Measurements from ENCODE around the gene ATP4B.
"Not testable (repeated sequence)": the region's sequence is repeated elsewhere in the genome, so short reads cannot be mapped to it uniquely, and the experiment has no call there.

ATP4B gene

GRCh38 chr13:113625965-113626721 lies 31.9 kb downstream of the ATP4B start:
- no peak for DNase-seq (ENCODE audit: low read depth in 2 of 2)

DNA sequence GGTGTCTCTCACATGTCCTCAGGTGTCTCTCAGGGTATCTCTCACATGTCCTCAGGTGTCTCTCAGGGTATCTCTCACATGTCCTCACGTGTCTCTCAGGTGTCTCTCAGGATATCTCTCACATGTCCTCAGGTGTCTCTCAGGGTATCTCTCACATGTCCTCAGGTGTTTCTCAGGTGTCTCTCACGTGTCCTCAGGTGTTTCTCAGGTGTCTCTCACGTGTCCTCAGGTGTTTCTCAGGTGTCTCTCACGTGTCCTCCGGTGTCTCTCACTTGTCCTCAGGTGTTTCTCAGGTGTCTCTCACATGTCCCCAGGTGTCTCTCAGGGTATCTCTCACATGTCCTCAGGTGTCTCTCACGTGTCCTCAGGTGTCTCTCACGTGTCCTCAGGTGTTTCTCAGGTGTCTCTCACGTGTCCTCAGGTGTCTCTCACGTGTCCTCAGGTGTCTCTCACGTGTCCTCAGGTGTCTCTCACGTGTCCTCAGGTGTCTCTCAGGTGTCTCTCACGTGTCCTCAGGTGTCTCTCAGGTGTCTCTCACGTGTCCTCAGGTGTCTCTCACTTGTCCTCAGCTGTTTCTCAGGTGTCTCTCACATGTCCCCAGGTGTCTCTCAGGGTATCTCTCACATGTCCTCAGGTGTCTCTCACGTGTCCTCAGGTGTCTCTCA lies 33.2 kb downstream of the ATP4B start:
- not testable (repeated sequence) for DNase-seq (ENCODE audit: low read depth in 2 of 2)

- no peak for DNase-seq (ENCODE audit: low read depth in 2 of 2)
Observed at GRCh38 chr13:113624235-113624587, 33.8 kb downstream of the ATP4B start.

DNA sequence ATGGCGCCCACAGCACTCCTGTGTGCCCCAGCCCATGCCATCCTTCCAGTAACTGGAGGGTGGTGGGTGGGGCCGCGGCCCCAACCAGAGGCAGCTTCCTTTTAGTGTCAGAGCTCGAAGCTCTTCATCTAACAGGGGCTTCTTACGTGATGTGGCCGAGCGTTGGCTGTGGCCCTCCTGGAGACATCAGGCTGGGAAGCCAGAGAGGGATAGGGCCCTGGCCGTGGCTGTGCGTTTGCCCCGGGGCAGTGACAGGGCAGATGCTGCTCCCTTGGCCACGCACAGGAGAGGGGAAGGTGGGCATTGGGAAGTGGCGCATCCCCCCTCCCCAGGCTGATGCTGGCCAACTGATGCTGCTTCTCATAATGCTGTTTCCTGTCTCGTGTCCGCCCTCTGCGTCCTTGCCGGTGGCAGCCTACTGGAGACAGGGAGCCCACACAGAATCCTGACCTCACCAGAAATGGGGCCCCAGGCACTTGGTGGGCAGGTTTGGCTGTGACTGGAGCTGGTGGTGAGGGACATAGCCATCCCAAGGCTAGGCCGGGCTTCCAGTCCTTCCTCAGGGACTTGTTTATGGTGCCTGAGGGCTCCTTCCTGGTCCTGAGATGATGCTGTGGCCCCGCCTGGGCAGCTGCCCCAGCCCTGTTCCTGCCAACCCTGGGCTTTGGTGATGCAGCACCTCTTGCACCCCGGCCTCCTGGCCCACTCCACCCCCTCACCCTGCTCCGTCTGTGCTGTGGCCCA lies 34.3 kb downstream of the ATP4B start:
- DNase-seq (ENCODE audit: low read depth in 2 of 2): no peak

DNA sequence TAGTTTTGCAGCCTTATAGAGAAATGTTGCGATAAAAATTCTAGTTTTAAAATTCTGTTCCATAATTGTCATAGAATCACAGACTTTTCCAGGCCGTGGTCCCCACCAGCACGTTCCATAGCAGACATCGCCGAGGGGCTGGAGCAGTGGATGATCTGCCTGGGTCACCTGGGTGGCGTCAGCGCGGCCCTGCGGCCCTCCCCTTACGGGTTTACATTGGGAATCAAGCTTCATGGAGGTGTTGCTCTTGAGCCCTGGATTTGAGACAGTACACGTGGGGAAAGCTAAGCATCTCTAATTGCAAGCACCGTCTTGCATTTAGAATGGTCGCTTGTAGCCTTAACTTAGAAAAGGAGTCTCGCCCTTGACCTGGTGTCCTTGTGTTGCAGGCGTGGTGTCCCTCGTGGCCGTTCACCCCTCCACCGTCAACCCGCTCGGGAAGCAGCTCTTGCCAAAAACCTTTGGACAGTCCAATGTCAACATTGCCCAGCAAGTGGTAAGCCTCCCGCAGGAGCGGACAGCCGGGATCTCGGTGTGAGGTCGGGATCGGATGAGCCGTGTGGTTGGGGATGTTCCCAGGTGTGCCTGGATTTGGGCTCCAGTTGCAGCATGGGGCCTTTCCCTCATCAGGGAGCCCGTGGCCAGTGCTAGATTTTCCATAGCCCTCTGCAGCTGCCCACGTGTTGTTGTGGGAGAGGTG lies 35.1 kb downstream of the ATP4B start:
- DNase-seq (ENCODE audit: low read depth in 2 of 2): no peak

GRCh38 chr13:113621986-113622550 lies 35.9 kb downstream of the ATP4B start:
- DNase-seq (ENCODE audit: low read depth in 2 of 2): not testable (repeated sequence)

GRCh38 chr13:113621498-113621897 lies 36.5 kb downstream of the ATP4B start:
- DNase-seq (ENCODE audit: low read depth in 2 of 2): not testable (repeated sequence)

DNA sequence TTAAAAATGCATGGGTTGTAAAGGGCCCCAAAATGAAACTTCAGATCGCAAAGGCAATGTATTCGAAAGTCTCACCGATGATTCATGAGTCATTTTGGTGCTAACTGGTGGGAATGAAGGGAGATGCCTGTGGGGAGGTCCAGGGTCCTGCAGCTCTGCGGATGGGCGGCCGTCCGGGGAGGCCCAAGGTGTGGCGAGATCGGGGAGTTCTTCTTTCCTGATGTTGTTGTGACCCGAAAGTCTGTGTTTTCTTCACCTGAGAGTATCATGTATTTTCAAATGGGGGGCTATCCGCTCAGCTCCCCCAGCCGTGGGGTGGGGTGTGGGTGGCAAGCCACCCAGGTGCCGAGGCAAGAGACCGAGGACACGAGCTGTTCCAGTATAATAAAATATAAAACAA lies 37.0 kb downstream of the ATP4B start:
- DNase-seq (ENCODE audit: low read depth in 2 of 2): no peak

DNA sequence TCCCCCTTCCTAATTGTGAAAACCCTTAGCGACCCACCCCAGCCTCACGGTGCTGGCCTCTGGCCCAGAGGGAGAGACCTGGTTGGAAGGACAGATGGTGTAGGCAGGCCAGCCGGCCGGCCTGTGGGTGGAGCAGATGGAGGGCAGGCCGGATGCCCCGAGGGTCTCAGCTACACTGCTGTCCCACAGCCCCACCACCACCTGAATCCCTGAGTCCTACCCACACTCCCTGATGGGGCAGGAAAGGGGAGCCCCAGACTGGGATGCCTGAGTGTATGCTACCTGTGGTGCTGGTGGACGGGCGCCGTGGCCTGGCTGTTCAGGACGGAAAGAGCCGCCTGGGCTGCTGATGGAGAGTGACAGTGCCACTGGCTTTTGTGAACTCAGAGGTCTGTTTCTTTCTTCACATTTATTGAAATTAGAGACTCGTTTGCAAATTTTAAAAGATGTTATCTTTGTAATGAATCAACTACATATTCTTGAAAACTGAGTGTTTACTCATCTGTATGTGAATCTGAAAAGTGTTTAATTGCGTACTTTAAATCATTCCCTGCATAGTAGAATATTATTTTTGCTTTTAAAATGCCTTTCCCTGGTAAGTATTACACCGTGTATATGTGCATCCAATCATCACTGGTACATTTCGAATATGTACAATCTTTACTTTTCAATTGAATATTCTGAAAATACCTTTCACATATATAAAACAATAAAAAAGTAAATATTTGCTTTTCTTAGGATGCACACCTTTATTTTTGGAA lies 37.8 kb downstream of the ATP4B start:
- DNase-seq (ENCODE audit: low read depth in 2 of 2): no peak

GRCh38 chr13:113618455-113618854 lies 39.5 kb downstream of the ATP4B start:
- no peak for DNase-seq (ENCODE audit: low read depth in 2 of 2)

DNA sequence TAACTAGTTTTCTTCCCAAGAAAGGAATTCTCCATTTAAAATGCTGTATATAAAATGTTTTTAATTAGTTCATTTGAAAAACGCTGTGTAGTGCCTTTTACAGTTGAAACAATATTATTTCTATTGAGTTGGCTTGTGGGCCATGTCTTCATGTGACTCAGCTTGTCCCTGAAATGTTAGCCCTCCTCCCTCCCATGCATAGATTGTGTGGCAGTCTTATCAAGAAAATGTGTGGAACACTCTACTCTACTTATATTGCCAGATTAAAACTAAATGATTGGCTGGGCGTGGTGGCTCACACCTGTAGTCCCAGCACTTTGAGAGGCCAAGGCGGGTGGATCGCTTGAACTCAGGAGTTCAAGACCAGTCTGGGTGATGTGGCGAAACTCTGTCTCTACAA lies 40.0 kb downstream of the ATP4B start:
- DNase-seq (ENCODE audit: low read depth in 2 of 2): no peak

- DNase-seq (ENCODE audit: low read depth in 2 of 2): no peak
Observed at GRCh38 chr13:113616991-113617749, 40.8 kb downstream of the ATP4B start.

DNA sequence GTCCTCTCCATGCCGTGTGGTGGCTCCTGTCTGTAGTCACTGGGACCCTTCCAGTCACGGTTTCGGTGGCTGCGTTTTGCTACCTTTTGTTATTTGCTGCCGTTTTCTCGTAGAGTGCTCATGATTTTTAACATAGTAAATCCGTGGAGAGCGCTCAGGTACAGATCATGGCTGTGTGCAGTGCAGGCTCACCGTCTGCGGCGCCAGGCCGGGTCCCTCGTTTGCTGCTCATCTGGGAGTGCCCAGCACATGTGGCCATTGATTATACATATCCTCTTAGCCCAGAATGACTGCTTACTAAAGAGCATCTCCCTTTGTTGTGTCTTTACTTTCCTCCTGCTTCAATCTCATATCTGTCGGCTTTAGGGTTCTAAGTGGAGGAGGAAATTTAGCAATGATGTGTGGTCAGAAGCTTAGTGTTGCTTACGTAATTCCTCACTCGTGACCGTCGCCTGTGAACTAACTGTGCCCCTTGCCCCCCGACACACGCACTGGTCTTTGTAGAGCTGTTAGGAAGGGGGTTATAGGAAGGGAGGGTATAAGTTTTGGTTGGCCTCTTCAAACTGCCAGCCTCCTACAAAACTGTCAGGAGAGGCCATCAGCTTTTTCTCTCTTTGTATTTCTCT lies 41.6 kb downstream of the ATP4B start:
- no peak for DNase-seq (ENCODE audit: low read depth in 2 of 2)

- DNase-seq (ENCODE audit: low read depth in 2 of 2): no peak
Observed at GRCh38 chr13:113613789-113614379, 44.1 kb downstream of the ATP4B start.

DNA sequence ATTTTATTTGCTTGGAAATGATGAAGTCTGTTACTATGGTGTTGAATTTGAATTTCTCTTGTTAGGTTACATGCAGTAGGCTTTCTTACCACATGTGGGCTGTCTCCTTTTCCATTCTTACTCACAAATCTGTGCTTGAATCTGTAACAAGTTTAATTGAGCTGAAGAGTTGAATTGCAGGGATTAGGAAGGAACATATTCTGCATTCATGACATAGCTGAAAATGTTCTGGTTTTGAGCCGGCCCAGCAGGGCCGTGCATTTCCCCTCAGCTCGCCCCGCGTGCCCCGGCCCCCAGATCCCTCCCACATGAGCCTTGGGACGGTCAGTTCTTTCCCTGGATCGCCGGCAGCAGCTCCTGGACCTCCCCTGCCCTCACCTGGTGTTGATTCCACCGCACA lies 45.4 kb downstream of the ATP4B start:
- DNase-seq (ENCODE audit: low read depth in 2 of 2): no peak

GRCh38 chr13:113611996-113612395 lies 46.0 kb downstream of the ATP4B start:
- no peak for DNase-seq (ENCODE audit: low read depth in 2 of 2)

- no peak for DNase-seq (ENCODE audit: low read depth in 2 of 2)
Observed at GRCh38 chr13:113610266-113610665, 47.7 kb downstream of the ATP4B start.

- DNase-seq (ENCODE audit: low read depth in 2 of 2): no peak
Observed at GRCh38 chr13:113609616-113610015, 48.4 kb downstream of the ATP4B start.

- DNase-seq (ENCODE audit: low read depth in 2 of 2): no peak
Observed at GRCh38 chr13:113608967-113609533, 48.9 kb downstream of the ATP4B start.
